ENCODE results near the gene SH2D3C. TPM values are rescaled to one million over a fixed set of nuclear protein-coding genes. Genes with fewer than 3 reads are reported as not detected.

Gene SH2D3C
- polyA plus RNA-seq, 1 experiment = 0.04 TPM

GRCh38 chr9:127801955-127802575, 23.6 kb upstream of the SH2D3C start:
- Histone ChIP-seq H3K27me3 (ENCODE audit: control insufficient read depth, insufficient read depth, low read length) (no peaks in the 10 kb centered on the region), H3K36me3 (ENCODE audit: control insufficient read depth, insufficient read depth, low read length) (peaks cover 6% of the 10 kb centered on the region), H3K4me3 (ENCODE audit: low read depth, low read length) (peak overlapping the region; percentile 44)
- ChIA-PET CTCF (interaction anchor here (0.8 to 1.4 kb wide), 4 partner anchors 15 to 67 kb away, joined by 3 read pairs; partner anchors contain the start of genes ENG and TOR2A), POLR2A (no interaction called here)
- DNase-seq (ENCODE audit: low read depth) = no peak
- peak; percentile 20; the same call in 1 of the 2 replicates for TF ChIP-seq CTCF (IDR thresholded peaks at IDR 0.05; ENCODE audit: insufficient read depth, low read depth, low read length)

GRCh38 chr9:127796852-127797370, 18.4 kb upstream of the SH2D3C start:
- Histone ChIP-seq H3K27me3 (ENCODE audit: control insufficient read depth, insufficient read depth, low read length) (no peaks in the 10 kb centered on the region), H3K4me3 (ENCODE audit: low read depth, low read length) (no peak overlapping the region), H3K36me3 (ENCODE audit: control insufficient read depth, insufficient read depth, low read length) (peaks cover 4% of the 10 kb centered on the region)
- POLR2A ChIA-PET = interaction anchor here (0.6 kb wide), 1 partner anchor 11 kb away, joined by 8 read pairs; the partner anchor contains the start of gene CDK9
- DNase-seq (ENCODE audit: low read depth) = no peak
- TF ChIP-seq CTCF (IDR thresholded peaks at IDR 0.05; ENCODE audit: insufficient read depth, low read depth, low read length) = no peak
- CTCF ChIA-PET = interaction anchor here (4.1 kb wide), 1 partner anchor 73 kb away, joined by 14 read pairs; no protein-coding TSS in a partner anchor

GRCh38 chr9:127796225-127796813, 17.9 kb upstream of the SH2D3C start:
- TF ChIP-seq CTCF (IDR thresholded peaks at IDR 0.05; ENCODE audit: insufficient read depth, low read depth, low read length) = no peak
- CTCF ChIA-PET = interaction anchor here (4.1 kb wide), 1 partner anchor 73 kb away, joined by 14 read pairs; no protein-coding TSS in a partner anchor

GRCh38 chr9:127794001-127794791, 15.7 kb upstream of the SH2D3C start:
- Histone ChIP-seq H3K36me3 (ENCODE audit: control insufficient read depth, insufficient read depth, low read length) (peaks cover 18% of the 10 kb centered on the region), H3K4me3 (ENCODE audit: low read depth, low read length) (no peak overlapping the region), H3K27me3 (ENCODE audit: control insufficient read depth, insufficient read depth, low read length) (no peaks in the 10 kb centered on the region)
- ChIA-PET CTCF (interaction anchor here (2.4 kb wide), 1 partner anchor 76 kb away, joined by 18 read pairs; no protein-coding TSS in a partner anchor), POLR2A (interaction anchor here (1.0 kb wide), 1 partner anchor 23 kb away, joined by 7 read pairs; no protein-coding TSS in a partner anchor)
- DNase-seq (ENCODE audit: low read depth) = no peak
- no peak for TF ChIP-seq CTCF (IDR thresholded peaks at IDR 0.05; ENCODE audit: insufficient read depth, low read depth, low read length)

More at GRCh38 chr9:127796225-127796813, 17.9 kb upstream of the SH2D3C start:
- H3K27me3 ChIP-seq (ENCODE audit: control insufficient read depth, insufficient read depth, low read length) = no peaks in the 10 kb centered on the region
- DNase-seq (ENCODE audit: low read depth) = no peak
- POLR2A ChIA-PET = interaction anchor here (0.6 kb wide), 1 partner anchor 11 kb away, joined by 8 read pairs; the partner anchor contains the start of gene CDK9
- no peak overlapping the region for H3K4me3 ChIP-seq (ENCODE audit: low read depth, low read length)
- peaks cover 4% of the 10 kb centered on the region for H3K36me3 ChIP-seq (ENCODE audit: control insufficient read depth, insufficient read depth, low read length)
